ENCODE data around the gene ZBTB7C. TPM values are rescaled to one million over a fixed set of nuclear protein-coding genes. Genes with fewer than 3 reads are reported as not detected.

ZBTB7C gene
- total RNA-seq, 2 donors from 2014 or later = 1.3 to 2.3 TPM

DNA sequence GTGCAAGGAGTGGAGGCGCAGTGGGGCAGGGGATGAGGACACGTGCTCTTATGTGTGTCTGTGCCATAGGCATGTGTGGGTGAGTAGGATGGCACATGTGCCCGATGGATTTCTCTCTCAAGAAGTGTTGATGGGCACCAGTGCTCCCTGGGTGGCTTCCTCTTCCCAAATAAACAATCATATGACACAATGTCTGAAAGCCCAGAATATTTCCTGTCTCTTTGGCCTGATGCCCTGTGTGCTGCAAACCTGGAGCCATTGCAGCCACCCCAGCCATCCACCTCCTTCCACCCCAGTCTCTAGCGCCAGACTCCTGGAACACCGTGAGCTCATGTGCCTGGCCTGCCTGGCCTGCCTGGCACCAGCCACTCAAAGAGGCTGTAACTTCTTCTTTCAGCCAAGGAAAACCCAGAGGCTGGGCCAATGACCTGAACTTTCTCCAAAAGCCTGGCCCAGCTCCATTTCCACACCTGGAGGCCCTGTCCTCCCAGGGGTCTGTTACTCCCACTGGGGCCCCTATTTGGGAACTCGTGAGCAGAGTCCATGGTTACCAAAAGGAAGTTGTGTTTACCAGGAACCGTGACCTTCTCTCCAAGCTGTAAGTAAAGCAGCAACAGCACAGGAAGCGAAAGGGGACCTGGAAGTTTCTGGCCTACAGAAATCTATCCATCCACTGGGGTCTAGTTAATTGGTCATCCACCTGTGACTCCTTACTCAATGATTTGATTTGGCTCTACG is 9.5 kb upstream of the ZBTB7C start:
- H3K4me3 ChIP-seq = no peak overlapping the region
- no peaks in the 10 kb centered on the region for H3K27me3 ChIP-seq
- TF ChIP-seq POLR2A (IDR thresholded peaks at IDR 0.05) = no peak
- TF ChIP-seq, protein P1, sequence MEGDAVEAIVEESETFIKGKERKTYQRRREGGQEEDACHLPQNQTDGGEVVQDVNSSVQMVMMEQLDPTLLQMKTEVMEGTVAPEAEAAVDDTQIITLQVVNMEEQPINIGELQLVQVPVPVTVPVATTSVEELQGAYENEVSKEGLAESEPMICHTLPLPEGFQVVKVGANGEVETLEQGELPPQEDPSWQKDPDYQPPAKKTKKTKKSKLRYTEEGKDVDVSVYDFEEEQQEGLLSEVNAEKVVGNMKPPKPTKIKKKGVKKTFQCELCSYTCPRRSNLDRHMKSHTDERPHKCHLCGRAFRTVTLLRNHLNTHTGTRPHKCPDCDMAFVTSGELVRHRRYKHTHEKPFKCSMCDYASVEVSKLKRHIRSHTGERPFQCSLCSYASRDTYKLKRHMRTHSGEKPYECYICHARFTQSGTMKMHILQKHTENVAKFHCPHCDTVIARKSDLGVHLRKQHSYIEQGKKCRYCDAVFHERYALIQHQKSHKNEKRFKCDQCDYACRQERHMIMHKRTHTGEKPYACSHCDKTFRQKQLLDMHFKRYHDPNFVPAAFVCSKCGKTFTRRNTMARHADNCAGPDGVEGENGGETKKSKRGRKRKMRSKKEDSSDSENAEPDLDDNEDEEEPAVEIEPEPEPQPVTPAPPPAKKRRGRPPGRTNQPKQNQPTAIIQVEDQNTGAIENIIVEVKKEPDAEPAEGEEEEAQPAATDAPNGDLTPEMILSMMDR (IDR thresholded peaks at IDR 0.05) = no peak
- no peak overlapping the region for H3K27ac ChIP-seq
- intact Hi-C loops (cut with DNase I) = no loop called here
- WGBS, 2 donors = 71 to 77% methylated on average over 9 of the region's 9 CpGs
- H3K36me3 ChIP-seq (replicated peaks in 1 of 2; ENCODE audit: insufficient read depth in 1 of 2, low read depth in 2 of 2) = no peaks in the 10 kb centered on the region
- DNase-seq (no peak), ATAC-seq (no peak)
- no peaks in the 10 kb centered on the region for H3K9me3 ChIP-seq
- no peaks in the 10 kb centered on the region for H3K4me1 ChIP-seq

DNA sequence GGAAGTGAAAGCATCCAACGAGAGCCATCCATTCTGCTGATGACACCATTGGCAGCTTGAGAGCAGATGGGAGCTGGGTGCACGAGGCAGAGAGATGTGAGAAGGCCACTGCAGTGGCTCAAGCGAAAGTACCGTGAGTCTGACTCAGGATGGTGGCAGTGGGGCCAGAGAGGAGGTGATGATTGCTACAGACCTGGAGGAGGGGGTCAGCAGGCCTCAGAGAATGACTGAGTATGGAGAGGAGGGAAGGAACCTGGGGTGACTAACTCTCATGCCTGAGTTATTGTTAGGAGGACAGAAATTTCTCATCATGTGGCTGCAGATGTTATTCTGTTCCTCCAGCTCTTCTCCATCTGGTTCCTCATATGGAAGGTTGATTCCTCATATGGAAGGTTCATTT is 8.8 kb upstream of the ZBTB7C start:
- Histone ChIP-seq H3K27me3 (no peaks in the 10 kb centered on the region), H3K4me3 (no peak overlapping the region), H3K4me1 (no peaks in the 10 kb centered on the region), H3K36me3 (replicated peaks in 1 of 2; ENCODE audit: insufficient read depth in 1 of 2, low read depth in 2 of 2) (no peaks in the 10 kb centered on the region), H3K27ac (no peak overlapping the region), H3K9me3 (no peaks in the 10 kb centered on the region)
- DNase-seq (no peak), ATAC-seq (no peak)
- TF ChIP-seq, protein P1 (IDR thresholded peaks at IDR 0.05) = no peak
- 66 to 74% methylated on average over 4 of the region's 4 CpGs for WGBS, 2 donors
- intact Hi-C loops (cut with DNase I) = no loop called here

DNA sequence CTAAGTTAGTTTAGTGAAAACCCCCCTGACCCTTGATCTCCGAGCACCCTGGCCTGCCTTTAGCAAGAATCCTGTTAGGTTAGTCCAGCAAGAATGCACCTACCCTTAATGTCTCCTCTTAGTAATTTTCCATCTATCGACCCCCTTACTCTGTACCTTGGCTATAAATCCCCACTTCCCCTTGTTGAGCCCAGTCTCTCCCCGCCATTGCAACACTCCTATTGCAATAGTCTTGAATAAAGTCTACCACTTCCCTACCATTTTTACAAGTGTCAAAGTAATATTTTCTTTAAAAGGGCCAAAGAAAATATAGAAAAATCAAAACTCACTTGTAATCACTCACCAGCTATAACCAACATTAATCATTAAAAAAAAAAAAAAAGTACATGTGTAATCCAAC is 4.2 kb upstream of the ZBTB7C start:
- TF ChIP-seq POLR2A (IDR thresholded peaks at IDR 0.05) = no peak
- TF ChIP-seq, protein P1 (IDR thresholded peaks at IDR 0.05) = no peak
- intact Hi-C loops (cut with DNase I) = no loop called here
- WGBS, 2 donors = 78 to 88% methylated on average over 3 of the region's 3 CpGs
- no peaks in the 10 kb centered on the region for H3K9me3 ChIP-seq
- H3K4me3 ChIP-seq = no peak overlapping the region
- H3K27me3 ChIP-seq = peaks cover 0 to 6% of the 10 kb centered on the region in 2 donors
- peaks cover 11% of the 10 kb centered on the region for H3K4me1 ChIP-seq
- no peak overlapping the region for H3K27ac ChIP-seq
- H3K36me3 ChIP-seq (replicated peaks in 1 of 2; ENCODE audit: insufficient read depth in 1 of 2, low read depth in 2 of 2) = no peaks in the 10 kb centered on the region
- no peak for DNase-seq
- ATAC-seq = no peak

DNA sequence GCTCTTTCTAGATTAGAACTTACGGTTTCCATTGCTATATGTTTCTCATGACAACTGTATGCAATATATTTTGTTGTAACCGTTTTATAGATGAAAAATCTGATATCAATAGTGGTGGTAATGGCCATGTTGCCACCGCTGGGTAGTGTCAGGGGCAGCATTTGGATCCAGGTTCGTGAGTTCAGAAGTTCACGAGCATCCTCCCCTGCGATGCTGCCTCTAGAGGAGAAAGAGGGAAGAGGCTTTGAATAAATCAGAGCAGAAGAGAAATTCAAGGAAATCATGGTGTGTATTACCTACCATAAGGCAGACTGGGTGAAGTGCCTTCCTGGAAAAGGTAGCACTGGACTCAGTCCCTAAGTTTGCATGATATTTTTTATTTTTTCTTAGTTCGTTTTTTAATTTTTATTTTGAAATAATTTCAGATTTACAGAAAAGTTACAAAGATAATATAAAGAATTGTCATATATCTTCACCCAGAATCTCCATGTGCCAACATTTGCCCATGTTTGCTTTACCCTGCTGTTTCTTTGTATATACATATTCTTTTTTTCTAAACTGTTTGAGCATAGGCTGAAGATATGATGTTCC is 3.3 kb upstream of the ZBTB7C start:
- Histone ChIP-seq H3K27me3 (peaks cover 0 to 15% of the 10 kb centered on the region in 2 donors), H3K4me3 (no peak overlapping the region), H3K27ac (no peak overlapping the region), H3K9me3 (no peaks in the 10 kb centered on the region), H3K4me1 (peaks cover 17% of the 10 kb centered on the region), H3K36me3 (replicated peaks in 1 of 2; ENCODE audit: insufficient read depth in 1 of 2, low read depth in 2 of 2) (no peaks in the 10 kb centered on the region)
- TF ChIP-seq, protein P1 (IDR thresholded peaks at IDR 0.05) = peak; percentile 28 to 73 (median 63)
- no peak for TF ChIP-seq POLR2A (IDR thresholded peaks at IDR 0.05)
- peak in 3 of 4 donors; percentile 32 to 46 (median 41) for DNase-seq
- intact Hi-C loops (cut with DNase I) = no loop called here
- 11 to 14% methylated on average over 7 of the region's 7 CpGs for WGBS, 2 donors
- no peak for ATAC-seq

All from body of pancreas (tissue), 4 donors.